Measurements from ENCODE around the gene ACAP3. TPM values are rescaled to one million over a fixed set of nuclear protein-coding genes. Genes with fewer than 3 reads are reported as not detected.
A peak's percentile ranks its signal among the peaks of the same experiment; 100 is the strongest.

The ACAP3 gene
- total RNA-seq, 4 donors from 2014 or later, result 98.8 to 189 (median 115) TPM

DNA sequence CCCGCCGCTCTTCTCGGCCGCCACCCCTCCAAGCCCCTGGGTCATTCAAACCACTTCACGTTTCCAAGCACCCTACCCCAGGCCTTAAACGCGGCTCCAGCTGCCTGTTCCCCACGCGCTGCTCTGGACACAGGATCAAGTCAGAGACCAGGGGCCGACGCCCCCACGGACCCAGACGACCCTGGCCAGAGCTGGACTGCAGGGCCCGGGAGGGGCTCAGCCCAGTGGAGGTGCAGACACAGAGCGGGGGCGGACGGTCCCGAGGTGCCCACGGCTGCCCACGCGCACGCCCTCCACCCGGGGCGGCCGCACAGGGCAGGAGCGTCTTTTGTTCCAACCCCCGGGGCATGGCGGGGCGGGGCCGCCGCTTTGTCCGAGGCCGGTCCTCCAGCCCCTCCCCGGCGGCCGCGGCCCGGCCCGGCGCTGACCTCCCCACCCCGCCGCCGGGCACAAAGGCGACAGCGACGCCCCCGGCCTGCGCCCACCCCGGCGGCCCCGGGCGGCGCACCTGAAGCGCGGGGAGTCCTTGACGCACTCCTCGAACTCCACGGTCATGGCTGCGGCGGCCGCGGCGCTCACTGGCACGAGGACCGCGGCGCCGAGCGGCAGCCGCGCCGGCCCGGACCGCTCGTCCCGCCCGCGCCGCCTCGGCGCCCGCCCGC is 338 bp downstream of the ACAP3 start:
- H3K4me3 ChIP-seq (ENCODE audit: low read depth, poor library complexity, severe bottlenecking), result peak overlapping the region; percentile 45
- TF ChIP-seq POLR2A (IDR thresholded peaks at IDR 0.05), result no peak
- TF ChIP-seq, protein P1, sequence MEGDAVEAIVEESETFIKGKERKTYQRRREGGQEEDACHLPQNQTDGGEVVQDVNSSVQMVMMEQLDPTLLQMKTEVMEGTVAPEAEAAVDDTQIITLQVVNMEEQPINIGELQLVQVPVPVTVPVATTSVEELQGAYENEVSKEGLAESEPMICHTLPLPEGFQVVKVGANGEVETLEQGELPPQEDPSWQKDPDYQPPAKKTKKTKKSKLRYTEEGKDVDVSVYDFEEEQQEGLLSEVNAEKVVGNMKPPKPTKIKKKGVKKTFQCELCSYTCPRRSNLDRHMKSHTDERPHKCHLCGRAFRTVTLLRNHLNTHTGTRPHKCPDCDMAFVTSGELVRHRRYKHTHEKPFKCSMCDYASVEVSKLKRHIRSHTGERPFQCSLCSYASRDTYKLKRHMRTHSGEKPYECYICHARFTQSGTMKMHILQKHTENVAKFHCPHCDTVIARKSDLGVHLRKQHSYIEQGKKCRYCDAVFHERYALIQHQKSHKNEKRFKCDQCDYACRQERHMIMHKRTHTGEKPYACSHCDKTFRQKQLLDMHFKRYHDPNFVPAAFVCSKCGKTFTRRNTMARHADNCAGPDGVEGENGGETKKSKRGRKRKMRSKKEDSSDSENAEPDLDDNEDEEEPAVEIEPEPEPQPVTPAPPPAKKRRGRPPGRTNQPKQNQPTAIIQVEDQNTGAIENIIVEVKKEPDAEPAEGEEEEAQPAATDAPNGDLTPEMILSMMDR (IDR thresholded peaks at IDR 0.05), result no peak
- intact Hi-C loops (cut with DNase I; ENCODE audit: low total_unique reads), result no loop called here
- WGBS, 2 donors, result 0 to 1% methylated on average over 14 to 25 of the region's 83 CpGs
- no peak for DNase-seq (ENCODE audit: low spot score in 2 of 2)

DNA sequence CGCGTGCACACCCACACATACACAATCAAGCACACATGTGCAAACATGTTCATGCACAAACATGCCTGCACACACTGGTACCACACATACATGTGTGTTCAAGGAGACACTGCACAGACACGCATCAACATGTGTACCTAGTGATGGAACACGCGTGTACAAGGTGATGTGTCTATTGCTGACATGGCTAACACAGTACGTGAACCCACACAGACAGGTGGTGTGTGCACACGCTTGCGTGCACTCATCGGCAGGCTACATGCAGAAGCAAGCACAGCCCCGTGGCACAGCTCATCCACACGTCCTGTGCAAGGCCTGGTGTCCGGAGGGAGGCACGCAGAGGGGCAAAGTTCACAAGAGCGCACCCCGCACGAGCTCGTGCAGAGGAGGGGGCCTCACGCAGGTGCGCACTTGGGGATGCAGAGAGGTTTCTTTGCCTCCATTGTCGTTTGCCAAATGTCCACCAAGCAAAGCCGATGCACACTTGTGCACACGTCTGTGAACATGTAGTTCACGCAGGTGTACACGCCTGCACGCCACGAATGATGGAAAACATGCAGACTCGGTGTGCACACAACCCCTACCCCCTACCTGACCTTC is 969 bp downstream of the ACAP3 start:
- intact Hi-C loops (cut with DNase I; ENCODE audit: low total_unique reads), result no loop called here
- DNase-seq (ENCODE audit: low spot score in 2 of 2), result no peak
- WGBS, 2 donors, result 14 to 33% methylated on average over 19 to 26 of the region's 27 CpGs
- TF ChIP-seq, protein P1 (IDR thresholded peaks at IDR 0.05), result no peak
- no peak for TF ChIP-seq POLR2A (IDR thresholded peaks at IDR 0.05)
- peak overlapping the region; percentile 45 for H3K4me3 ChIP-seq (ENCODE audit: low read depth, poor library complexity, severe bottlenecking)

DNA sequence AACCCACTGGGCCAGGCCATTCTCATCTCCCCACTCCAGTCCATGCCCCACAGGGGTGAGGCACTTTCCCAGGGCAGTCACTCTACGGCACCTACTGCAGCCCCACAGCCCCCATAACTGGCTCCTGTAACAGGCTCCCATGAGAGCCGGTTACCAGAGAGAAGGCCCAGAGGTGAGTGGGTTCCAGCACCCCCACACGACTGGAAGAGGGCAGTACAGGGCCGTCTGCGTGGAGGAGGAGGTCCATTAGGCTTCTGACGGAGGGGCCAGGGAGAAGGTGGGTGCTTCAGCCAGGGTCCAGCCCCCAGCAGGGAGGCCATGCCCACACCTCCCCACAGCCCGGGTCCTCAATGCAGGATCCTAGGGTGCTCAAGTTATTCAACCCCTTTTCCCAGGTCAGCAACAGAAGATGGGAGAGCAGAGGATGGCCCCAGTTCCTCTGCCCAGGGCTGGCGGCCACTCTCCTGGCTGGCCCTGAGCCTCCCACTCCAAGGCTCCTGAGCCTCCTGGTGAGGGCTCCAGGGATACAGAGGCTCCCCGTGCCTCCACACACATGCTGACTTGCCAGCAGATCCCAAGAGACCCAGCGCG is 1.6 kb downstream of the ACAP3 start:
- 11 to 18% methylated on average over 9 to 10 of the region's 11 CpGs for WGBS, 2 donors
- H3K4me3 ChIP-seq (ENCODE audit: low read depth, poor library complexity, severe bottlenecking), result no peak overlapping the region
- TF ChIP-seq POLR2A (IDR thresholded peaks at IDR 0.05), result no peak
- TF ChIP-seq, protein P1 (IDR thresholded peaks at IDR 0.05), result no peak
- no peak for DNase-seq (ENCODE audit: low spot score in 2 of 2)
- intact Hi-C loops (cut with DNase I; ENCODE audit: low total_unique reads), result no loop called here

DNA sequence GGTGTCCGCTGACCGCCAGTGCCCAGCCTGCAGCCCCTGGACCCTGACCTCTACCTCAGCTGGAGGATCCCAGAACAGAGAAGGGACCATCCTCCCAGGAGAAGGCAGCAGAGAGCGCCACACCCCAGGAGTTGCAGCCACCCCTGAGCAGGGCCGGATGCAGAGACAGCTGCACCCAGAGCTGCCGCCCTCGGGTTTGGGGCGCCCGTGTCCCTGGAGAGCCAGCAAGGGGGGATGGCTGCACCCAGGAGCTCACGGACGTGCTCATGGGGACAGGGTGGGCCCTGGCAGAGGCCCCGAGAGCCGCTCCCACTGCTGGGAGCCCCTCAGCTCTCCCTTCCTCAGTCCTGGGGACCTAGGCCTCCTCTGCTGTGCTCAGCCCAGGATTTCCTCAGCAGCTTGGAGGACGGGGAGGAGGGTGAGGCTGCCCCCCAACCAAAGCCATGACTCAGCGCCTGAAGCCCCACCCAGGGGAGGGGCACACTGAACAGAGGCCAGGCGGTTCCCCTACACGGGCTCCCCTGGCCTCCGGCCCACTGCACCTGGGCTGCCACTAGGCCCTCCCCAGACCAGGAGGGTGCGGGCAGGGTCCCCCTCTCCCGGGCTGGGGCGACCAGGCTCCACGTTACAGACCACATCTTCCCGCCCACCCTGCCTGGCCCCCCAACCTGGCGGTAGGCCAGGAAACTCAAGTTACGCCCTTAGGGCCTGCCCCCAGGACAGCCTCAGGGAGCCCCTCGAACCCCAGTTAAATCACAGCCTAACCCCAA is 2.2 kb downstream of the ACAP3 start:
- WGBS, 2 donors, result 3 to 5% methylated on average over 9 of the region's 25 CpGs
- intact Hi-C loops (cut with DNase I; ENCODE audit: low total_unique reads), result no loop called here

More for the DNA sequence above, 2.2 kb downstream of the ACAP3 start:
- H3K4me3 ChIP-seq (ENCODE audit: low read depth, poor library complexity, severe bottlenecking), result no peak overlapping the region
- no peak for TF ChIP-seq POLR2A (IDR thresholded peaks at IDR 0.05)
- TF ChIP-seq, protein P1 (IDR thresholded peaks at IDR 0.05), result no peak
- DNase-seq (ENCODE audit: low spot score in 2 of 2), result peak; percentile 81 to 97

Data from lower leg skin (tissue), 4 donors.